Stimulated activated naive CD4-positive, alpha-beta T cell treated with Interleukin-2 at 50 U/mL for 16 hours (primary cell): ENCODE measurements around the gene ZMYND12.
"Not testable (repeated sequence)": the region's sequence is repeated elsewhere in the genome, so short reads cannot be mapped to it uniquely, and the experiment has no call there.

Experiments
- DNase-seq: peaks from one replicate; lab custom pipeline; 2025; lab: John Stamatoyannopoulos, UW

Gene ZMYND12

GRCh38 chr1:42456010-42456753, at the start of gene ZMYND12, which contains the start of gene PPCS:
TSS of gene ZMYND12 (minus strand) at chr1:42456022. CDS start at chr1:42455997, 25 bp downstream.
TSS of gene PPCS (plus strand) at chr1:42456543. CDS start at chr1:42456566, 23 bp downstream.
- DNase-seq: peak; percentile 93

- no peak for DNase-seq
Observed at GRCh38 chr1:42504535-42505128, 48.8 kb upstream of the ZMYND12 start.

- not testable (repeated sequence) for DNase-seq
Observed at GRCh38 chr1:42502031-42502430, 46.2 kb upstream of the ZMYND12 start.

- no peak for DNase-seq
Observed at GRCh38 chr1:42490237-42490636, 34.4 kb upstream of the ZMYND12 start.

- no peak for DNase-seq
Observed at GRCh38 chr1:42484382-42484781, 28.6 kb upstream of the ZMYND12 start.

- DNase-seq: no peak
Observed at GRCh38 chr1:42482635-42483153, 26.9 kb upstream of the ZMYND12 start.

- DNase-seq: no peak
Observed at GRCh38 chr1:42480921-42481320, 25.1 kb upstream of the ZMYND12 start.

GRCh38 chr1:42479621-42480020, 23.8 kb upstream of the ZMYND12 start:
- DNase-seq: no peak

GRCh38 chr1:42477775-42478174, 22.0 kb upstream of the ZMYND12 start:
- no peak for DNase-seq

GRCh38 chr1:42477354-42477753, 21.5 kb upstream of the ZMYND12 start:
- not testable (repeated sequence) for DNase-seq

GRCh38 chr1:42476605-42477004, 20.8 kb upstream of the ZMYND12 start:
- no peak for DNase-seq

- no peak for DNase-seq
Observed at GRCh38 chr1:42469727-42470126, 13.9 kb upstream of the ZMYND12 start.

- DNase-seq: no peak
Observed at GRCh38 chr1:42466030-42466429, 10.2 kb upstream of the ZMYND12 start.

- DNase-seq: no peak
Observed at GRCh38 chr1:42463921-42464320, 8.1 kb upstream of the ZMYND12 start.

GRCh38 chr1:42462828-42463763, 7.3 kb upstream of the ZMYND12 start, which contains the start of gene CCDC30:
TSS of gene CCDC30 (plus strand) at chr1:42463286. CDS start at chr1:42480552, 17,266 bp downstream.
- DNase-seq: peak; percentile 96

- no peak for DNase-seq
Observed at GRCh38 chr1:42461196-42461595, 5.4 kb upstream of the ZMYND12 start.

- peak; percentile 52 for DNase-seq
Observed at GRCh38 chr1:42456754-42457089, 900 bp upstream of the ZMYND12 start.

GRCh38 chr1:42454403-42454802, 1.4 kb downstream of the ZMYND12 start:
- no peak for DNase-seq

- no peak for DNase-seq
Observed at GRCh38 chr1:42453386-42453785, 2.4 kb downstream of the ZMYND12 start.

- DNase-seq: no peak
Observed at GRCh38 chr1:42450061-42450460, 5.8 kb downstream of the ZMYND12 start.

- DNase-seq: no peak
Observed at GRCh38 chr1:42449256-42449655, 6.6 kb downstream of the ZMYND12 start.

GRCh38 chr1:42442662-42443061, 13.2 kb downstream of the ZMYND12 start:
- no peak for DNase-seq
